MM.1S (cell line): ENCODE data around the gene COL2A1.

Experiments
- DNase-seq: peaks from one replicate; pipeline ENCODE4 v3.0.0-alpha.2; 2015
- H2AFZ ChIP-seq: fragments of 300-600 bp; sonication (generic); 2 replicates; pipeline ENCODE4 v1.6.0; 2016; ENCODE audit warnings: antibody characterized with exemption, low read length
- H3F3A ChIP-seq: fragments of 300-600 bp; sonication (generic); 2 replicates; pipeline ENCODE4 v1.6.1; 2016; ENCODE audit warnings: mild to moderate bottlenecking, antibody characterized with exemption, low read length, moderate library complexity, mixed read lengths; ENCODE audit not compliant: insufficient read depth
- H3K27ac ChIP-seq: fragments of 300-600 bp; sonication (generic); 2 replicates; pipeline ENCODE4 v1.5.1; 2016; ENCODE audit warnings: mild to moderate bottlenecking, low read length
- H3K27me3 ChIP-seq: fragments of 300-600 bp; sonication (generic); replicated peaks from 2 replicates; pipeline ENCODE4 v1.6.0; 2016; ENCODE audit warnings: low read length; ENCODE audit not compliant: insufficient read depth
- H3K36me3 ChIP-seq: fragments of 300-600 bp; sonication (generic); replicated peaks from 2 replicates; pipeline ENCODE4 v1.6.1; 2016; ENCODE audit warnings: mild to moderate bottlenecking, low read length, mixed read lengths; ENCODE audit not compliant: insufficient read depth
- H3K4me1 ChIP-seq: fragments of 300-600 bp; sonication (generic); 2 replicates; pipeline ENCODE4 v1.6.1; 2016; ENCODE audit warnings: low read length, mixed read lengths
- H3K4me2 ChIP-seq: fragments of 300-600 bp; sonication (generic); 2 replicates; pipeline ENCODE4 v1.6.0; 2016; ENCODE audit warnings: low read depth, low read length
- H3K4me3 ChIP-seq: fragments of 300-600 bp; sonication (generic); 2 replicates; pipeline ENCODE4 v1.5.1; 2016; ENCODE audit warnings: low read length, mixed read lengths
- H3K79me2 ChIP-seq: fragments of 300-600 bp; sonication (generic); 2 replicates; pipeline ENCODE4 v1.6.1; 2016; ENCODE audit warnings: mixed run types, low read length, mixed read lengths
- H3K9ac ChIP-seq: fragments of 300-600 bp; sonication (generic); 2 replicates; pipeline ENCODE4 v1.6.1; 2016; ENCODE audit warnings: low read length, mixed read lengths
- H3K9me2 ChIP-seq: fragments of 300-600 bp; sonication (generic); replicated peaks from 2 replicates; pipeline ENCODE4 v1.6.1; 2016; ENCODE audit warnings: mild to moderate bottlenecking, low read length, mixed read lengths; ENCODE audit not compliant: insufficient read depth
- H3K9me3 ChIP-seq: fragments of 300-600 bp; sonication (generic); replicated peaks from 2 replicates; pipeline ENCODE4 v1.6.1; 2016; ENCODE audit warnings: mild to moderate bottlenecking, low read length, mixed read lengths; ENCODE audit not compliant: insufficient read depth
- H4K20me1 ChIP-seq: fragments of 300-600 bp; sonication (generic); 2 replicates; pipeline ENCODE4 v1.6.1; 2016; ENCODE audit warnings: mild to moderate bottlenecking, low read length, moderate library complexity, mixed read lengths; ENCODE audit not compliant: insufficient read depth
- EZH2 ChIP-seq: fragments of 300-600 bp; sonication (generic); optimal IDR thresholded peaks from 2 replicates; pipeline ENCODE3; 2017; ENCODE audit warnings: low read depth, mild to moderate bottlenecking, antibody characterized with exemption, low read length, mixed read lengths
- EZH2phosphoT487 ChIP-seq: fragments of 300-600 bp; sonication (generic); IDR thresholded peaks from 2 replicates; pipeline ENCODE4 v1.6.1; 2018; ENCODE audit warnings: antibody characterized with exemption, low read length
- TF ChIP-seq, protein P1 (sequence below): fragments of 300-600 bp; sonication (generic); IDR thresholded peaks from 2 replicates; pipeline ENCODE4 v1.5.1; 2016; ENCODE audit warnings: antibody characterized with exemption, low read length, mixed read lengths

COL2A1 gene

DNA sequence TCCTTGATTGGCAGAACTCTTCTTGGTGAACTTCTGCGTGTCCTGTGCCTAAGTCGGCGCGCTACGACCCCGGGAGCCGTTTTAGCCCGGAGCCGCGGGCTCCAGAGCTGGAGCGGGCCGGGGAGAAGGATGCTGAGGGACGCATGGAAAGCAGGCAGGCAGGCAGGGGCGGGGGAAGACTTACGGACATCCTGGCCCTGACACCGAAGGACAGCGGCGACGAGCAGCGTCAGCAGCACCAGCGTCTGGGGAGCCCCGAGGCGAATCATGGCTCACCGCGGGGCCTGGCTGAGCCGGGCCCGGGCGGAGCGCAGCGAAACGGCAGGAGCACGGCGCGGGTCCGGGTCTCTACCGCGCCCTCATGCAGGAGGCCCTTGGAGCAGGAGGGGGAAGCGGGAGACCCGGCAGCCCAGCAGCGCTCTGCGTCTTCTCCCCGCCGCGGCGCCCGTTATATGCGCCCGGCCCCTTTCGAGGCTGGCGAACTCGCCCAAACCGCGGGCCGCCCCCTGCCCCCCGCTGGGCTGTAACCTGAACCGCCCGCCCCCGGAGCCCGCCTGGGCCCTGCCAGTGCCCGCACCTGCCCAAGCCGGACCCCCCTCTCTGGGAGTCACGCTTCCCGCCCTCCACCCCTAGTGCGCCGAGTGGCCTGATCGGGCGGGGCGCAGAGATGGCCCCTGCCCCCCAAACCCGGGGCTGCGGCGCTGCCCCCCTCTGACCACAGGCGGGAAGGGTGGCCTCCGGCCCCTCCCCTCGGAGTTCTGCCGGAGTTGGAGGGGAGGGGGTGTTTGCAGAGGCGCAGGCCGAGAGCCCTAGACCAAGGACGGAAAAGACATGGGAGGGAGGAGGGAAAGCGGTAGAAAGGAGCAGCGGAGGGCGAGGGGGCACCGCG, at the start of gene COL2A1:
COL2A1 (minus strand) TSS at position 424 of the 889 bp plus-strand sequence; CDS start at position 269, 155 bp downstream.
- Histone ChIP-seq H3K4me2 (peak within 1 kb of the TSS; percentile 32; the same call in 1 of the 2 replicates), H3K27me3 (peaks cover 65% of the 10 kb centered on the region)

DNA sequence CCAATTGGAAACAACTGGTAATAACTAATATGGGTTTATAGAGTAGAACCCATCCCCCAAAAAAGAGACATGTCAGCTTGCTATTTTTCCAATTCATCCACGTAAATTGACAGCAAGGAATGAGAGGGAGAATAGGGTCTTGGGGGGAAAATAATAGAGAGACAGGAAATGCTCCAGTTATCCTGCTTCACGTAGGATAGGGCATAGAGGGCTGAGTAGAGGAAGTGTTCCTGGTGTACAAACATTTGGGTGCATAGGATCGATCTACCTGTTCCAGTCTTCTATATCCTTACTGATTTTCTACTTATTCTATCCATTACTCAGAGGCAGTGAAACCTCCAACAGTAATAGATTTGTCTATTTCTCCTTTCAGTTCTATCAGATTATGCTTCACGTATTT, 49.6 kb upstream of the COL2A1 start:
- H3K9me3 ChIP-seq, result no peaks in the 10 kb centered on the region
- no peaks in the 10 kb centered on the region for H4K20me1 ChIP-seq
- H3K9me2 ChIP-seq, result no peaks in the 10 kb centered on the region
- DNase-seq, result no peak
- H3K4me1 ChIP-seq, result no peaks in the 10 kb centered on the region
- H3K36me3 ChIP-seq, result peaks cover 3% of the 10 kb centered on the region; the same call in 1 of the 2 replicates
- H2AFZ ChIP-seq, result no peak overlapping the region
- H3K79me2 ChIP-seq, result no peaks in the 10 kb centered on the region
- H3K27ac ChIP-seq, result no peak overlapping the region
- TF ChIP-seq EZH2 (no peak), EZH2phosphoT487 (no peak)
- TF ChIP-seq, protein P1, sequence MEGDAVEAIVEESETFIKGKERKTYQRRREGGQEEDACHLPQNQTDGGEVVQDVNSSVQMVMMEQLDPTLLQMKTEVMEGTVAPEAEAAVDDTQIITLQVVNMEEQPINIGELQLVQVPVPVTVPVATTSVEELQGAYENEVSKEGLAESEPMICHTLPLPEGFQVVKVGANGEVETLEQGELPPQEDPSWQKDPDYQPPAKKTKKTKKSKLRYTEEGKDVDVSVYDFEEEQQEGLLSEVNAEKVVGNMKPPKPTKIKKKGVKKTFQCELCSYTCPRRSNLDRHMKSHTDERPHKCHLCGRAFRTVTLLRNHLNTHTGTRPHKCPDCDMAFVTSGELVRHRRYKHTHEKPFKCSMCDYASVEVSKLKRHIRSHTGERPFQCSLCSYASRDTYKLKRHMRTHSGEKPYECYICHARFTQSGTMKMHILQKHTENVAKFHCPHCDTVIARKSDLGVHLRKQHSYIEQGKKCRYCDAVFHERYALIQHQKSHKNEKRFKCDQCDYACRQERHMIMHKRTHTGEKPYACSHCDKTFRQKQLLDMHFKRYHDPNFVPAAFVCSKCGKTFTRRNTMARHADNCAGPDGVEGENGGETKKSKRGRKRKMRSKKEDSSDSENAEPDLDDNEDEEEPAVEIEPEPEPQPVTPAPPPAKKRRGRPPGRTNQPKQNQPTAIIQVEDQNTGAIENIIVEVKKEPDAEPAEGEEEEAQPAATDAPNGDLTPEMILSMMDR, result no peak
- no peak overlapping the region for H3K4me3 ChIP-seq
- no peaks in the 10 kb centered on the region for H3F3A ChIP-seq
- no peak overlapping the region for H3K4me2 ChIP-seq
- H3K27me3 ChIP-seq, result no peaks in the 10 kb centered on the region
- no peak overlapping the region for H3K9ac ChIP-seq

More for the DNA sequence above, at the start of gene COL2A1:
- DNase-seq, result no peak
- Histone ChIP-seq H3K4me1 (peaks cover 6% of the 10 kb centered on the region; the same call in 1 of the 2 replicates), H2AFZ (no peak within 1 kb of the TSS), H3K9me2 (no peaks in the 10 kb centered on the region), H3K36me3 (no peaks in the 10 kb centered on the region), H3K79me2 (no peaks in the 10 kb centered on the region), H3K9me3 (no peaks in the 10 kb centered on the region), H3K4me3 (0 out of 2 replicates have a peak within 1 kb of the TSS, but pooled peaks have one; percentile 5), H4K20me1 (no peaks in the 10 kb centered on the region), H3K27ac (no peak within 1 kb of the TSS), H3F3A (no peaks in the 10 kb centered on the region), H3K9ac (no peak within 1 kb of the TSS)
- no peak for TF ChIP-seq EZH2phosphoT487
- TF ChIP-seq EZH2, result no peak
- TF ChIP-seq, protein P1, result no peak

DNA sequence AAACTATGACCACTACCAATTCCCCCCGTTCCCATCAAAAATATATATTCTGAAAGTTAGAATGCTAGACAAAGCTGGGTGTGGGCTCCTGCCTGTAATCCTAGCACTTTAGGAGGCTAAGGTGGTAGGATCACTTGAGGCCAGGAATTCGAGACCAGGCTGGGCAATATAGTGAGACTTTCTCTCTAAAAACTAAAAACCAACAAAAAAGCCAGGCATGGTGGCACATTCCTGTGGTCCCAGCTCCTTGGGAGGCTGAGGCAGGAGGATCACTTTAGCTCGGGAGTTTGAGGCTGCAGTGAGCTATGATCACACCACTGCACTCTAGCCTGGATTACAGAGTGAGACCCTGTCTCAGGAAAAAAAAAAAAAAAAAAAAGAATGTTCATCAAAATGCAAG, 48.8 kb upstream of the COL2A1 start:
- Histone ChIP-seq H3K4me1 (no peaks in the 10 kb centered on the region), H3K9me3 (no peaks in the 10 kb centered on the region), H3F3A (no peaks in the 10 kb centered on the region), H3K9me2 (no peaks in the 10 kb centered on the region), H3K9ac (no peak overlapping the region), H3K4me2 (no peak overlapping the region), H3K36me3 (no peaks in the 10 kb centered on the region), H3K27ac (no peak overlapping the region), H3K4me3 (no peak overlapping the region), H2AFZ (no peak overlapping the region), H3K79me2 (no peaks in the 10 kb centered on the region), H4K20me1 (no peaks in the 10 kb centered on the region), H3K27me3 (no peaks in the 10 kb centered on the region)
- TF ChIP-seq, protein P1, result no peak
- no peak for TF ChIP-seq EZH2
- no peak for TF ChIP-seq EZH2phosphoT487
- DNase-seq, result no peak
